ENCODE measurements around the gene NNT.

The NNT gene

DNA sequence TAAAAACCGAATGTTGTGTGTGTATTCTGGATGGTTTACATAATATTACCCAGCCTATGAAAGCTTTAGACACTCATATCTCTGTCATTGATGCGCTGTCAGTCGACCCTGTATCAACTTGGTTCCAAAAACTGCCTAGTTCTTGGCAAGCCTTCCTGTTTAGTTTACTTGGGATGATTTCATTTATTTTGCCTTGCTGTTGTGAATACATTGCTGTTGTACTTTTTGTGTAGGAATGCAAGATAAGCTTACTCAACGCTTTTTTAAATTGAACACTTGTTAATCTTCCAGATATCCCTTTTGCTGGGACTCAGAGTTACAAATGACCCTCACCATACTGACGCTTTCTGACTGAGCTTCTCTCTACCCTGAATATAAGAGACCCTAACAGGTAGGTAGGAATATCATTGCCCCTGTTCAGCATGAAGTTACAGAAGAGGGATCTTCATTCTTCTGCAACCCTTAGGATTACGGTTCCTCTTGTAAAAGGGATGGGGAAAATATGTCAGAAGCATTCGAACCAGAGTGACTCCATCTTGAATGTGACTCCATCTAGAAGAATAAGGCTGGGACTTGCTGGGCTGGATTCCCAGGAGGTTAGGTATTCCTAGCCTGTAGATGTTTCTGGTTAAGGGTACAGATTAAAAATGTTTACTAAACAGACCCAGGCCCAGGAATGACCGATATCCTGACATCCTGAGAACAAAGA lies 32.4 kb upstream of the NNT start:
- Histone ChIP-seq H3K79me2 (ENCODE audit: insufficient read depth, low read length) (no peaks in the 10 kb centered on the region), H2AFZ (ENCODE audit: low read depth, low read length, severe bottlenecking) (no peak overlapping the region), H3K27me3 (ENCODE audit: low read length) (no peaks in the 10 kb centered on the region), H3F3A (ENCODE audit: insufficient read depth) (0 out of 2 replicates have a peak, but pooled peaks cover 3% of the 10 kb centered on the region), H4K20me1 (ENCODE audit: low read depth, low read length) (no peaks in the 10 kb centered on the region), H3K27ac (ENCODE audit: low read depth, low read length) (no peak overlapping the region), H3K4me3 (ENCODE audit: insufficient read depth, low read length, poor library complexity, severe bottlenecking) (no peak overlapping the region), H3K4me2 (ENCODE audit: low read depth, low read length, poor library complexity, severe bottlenecking) (no peak overlapping the region), H3K9ac (ENCODE audit: low read length) (no peak overlapping the region), H3K9me3 (ENCODE audit: insufficient read depth, low read length) (no peaks in the 10 kb centered on the region), H3K9me2 (replicated peaks; ENCODE audit: insufficient read depth, low read length) (no peaks in the 10 kb centered on the region), H3K36me3 (ENCODE audit: low read length) (peaks cover 7% of the 10 kb centered on the region; the same call in 1 of the 2 replicates)
- TF ChIP-seq, protein P1, sequence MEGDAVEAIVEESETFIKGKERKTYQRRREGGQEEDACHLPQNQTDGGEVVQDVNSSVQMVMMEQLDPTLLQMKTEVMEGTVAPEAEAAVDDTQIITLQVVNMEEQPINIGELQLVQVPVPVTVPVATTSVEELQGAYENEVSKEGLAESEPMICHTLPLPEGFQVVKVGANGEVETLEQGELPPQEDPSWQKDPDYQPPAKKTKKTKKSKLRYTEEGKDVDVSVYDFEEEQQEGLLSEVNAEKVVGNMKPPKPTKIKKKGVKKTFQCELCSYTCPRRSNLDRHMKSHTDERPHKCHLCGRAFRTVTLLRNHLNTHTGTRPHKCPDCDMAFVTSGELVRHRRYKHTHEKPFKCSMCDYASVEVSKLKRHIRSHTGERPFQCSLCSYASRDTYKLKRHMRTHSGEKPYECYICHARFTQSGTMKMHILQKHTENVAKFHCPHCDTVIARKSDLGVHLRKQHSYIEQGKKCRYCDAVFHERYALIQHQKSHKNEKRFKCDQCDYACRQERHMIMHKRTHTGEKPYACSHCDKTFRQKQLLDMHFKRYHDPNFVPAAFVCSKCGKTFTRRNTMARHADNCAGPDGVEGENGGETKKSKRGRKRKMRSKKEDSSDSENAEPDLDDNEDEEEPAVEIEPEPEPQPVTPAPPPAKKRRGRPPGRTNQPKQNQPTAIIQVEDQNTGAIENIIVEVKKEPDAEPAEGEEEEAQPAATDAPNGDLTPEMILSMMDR (IDR thresholded peaks at IDR 0.05; ENCODE audit: insufficient read depth, low read length, poor library complexity, severe bottlenecking) = no peak
- TF ChIP-seq EZH2phosphoT487 (conservative IDR thresholded peaks at IDR 0.05; ENCODE audit: low read length) = no peak

DNA sequence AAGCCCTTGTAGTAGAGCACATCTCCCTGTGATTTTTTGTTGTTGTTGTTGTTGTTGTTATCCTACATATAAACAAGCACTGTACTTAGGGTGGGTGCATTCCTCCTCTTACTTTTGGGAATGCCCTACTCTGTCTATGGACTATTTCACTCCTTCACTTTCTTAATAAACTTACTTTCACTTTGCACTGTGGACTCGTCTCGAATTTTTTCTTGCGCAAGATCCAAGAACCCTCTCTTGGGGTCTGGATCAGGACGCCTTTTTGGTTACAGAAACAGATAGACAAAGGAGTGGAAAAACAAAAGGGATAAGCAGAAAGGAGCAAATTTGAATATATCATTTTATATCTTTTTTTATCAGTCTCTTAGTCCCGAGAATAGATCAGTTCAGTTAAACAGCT lies 31.7 kb upstream of the NNT start:
- H3K9me3 ChIP-seq (ENCODE audit: insufficient read depth, low read length) = no peaks in the 10 kb centered on the region
- no peaks in the 10 kb centered on the region for H3K79me2 ChIP-seq (ENCODE audit: insufficient read depth, low read length)
- no peaks in the 10 kb centered on the region for H3K9me2 ChIP-seq (replicated peaks; ENCODE audit: insufficient read depth, low read length)
- H3K4me3 ChIP-seq (ENCODE audit: insufficient read depth, low read length, poor library complexity, severe bottlenecking) = no peak overlapping the region
- no peak for TF ChIP-seq EZH2phosphoT487 (conservative IDR thresholded peaks at IDR 0.05; ENCODE audit: low read length)
- TF ChIP-seq, protein P1 (IDR thresholded peaks at IDR 0.05; ENCODE audit: insufficient read depth, low read length, poor library complexity, severe bottlenecking) = no peak
- H3K27me3 ChIP-seq (ENCODE audit: low read length) = no peaks in the 10 kb centered on the region
- H3K27ac ChIP-seq (ENCODE audit: low read depth, low read length) = no peak overlapping the region
- H4K20me1 ChIP-seq (ENCODE audit: low read depth, low read length) = no peaks in the 10 kb centered on the region
- H3K9ac ChIP-seq (ENCODE audit: low read length) = no peak overlapping the region
- H3K4me2 ChIP-seq (ENCODE audit: low read depth, low read length, poor library complexity, severe bottlenecking) = no peak overlapping the region
- H3K36me3 ChIP-seq (ENCODE audit: low read length) = peaks cover 14% of the 10 kb centered on the region; the same call in 1 of the 2 replicates
- 0 out of 2 replicates have a peak, but pooled peaks cover 3% of the 10 kb centered on the region for H3F3A ChIP-seq (ENCODE audit: insufficient read depth)
- no peak overlapping the region for H2AFZ ChIP-seq (ENCODE audit: low read depth, low read length, severe bottlenecking)

DNA sequence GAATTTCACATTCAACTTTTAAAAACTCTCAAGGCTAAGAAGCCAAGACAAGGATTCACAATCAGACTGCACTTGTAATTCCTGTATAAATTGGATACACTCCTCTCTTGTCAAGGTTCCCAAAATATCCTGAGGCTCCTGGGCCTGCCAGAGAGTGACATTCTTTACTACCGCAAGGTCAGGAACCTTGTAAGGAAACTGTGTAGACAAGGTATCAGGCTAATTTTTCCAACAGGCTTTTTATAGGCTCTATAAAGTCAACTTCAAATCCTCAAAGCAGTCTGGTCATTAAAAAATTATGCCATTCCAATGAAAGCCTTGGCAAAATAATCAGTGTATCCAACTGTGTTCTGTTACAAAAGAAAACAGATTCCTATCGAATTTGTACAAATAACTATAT lies 30.6 kb upstream of the NNT start:
- no peak overlapping the region for H3K4me2 ChIP-seq (ENCODE audit: low read depth, low read length, poor library complexity, severe bottlenecking)
- H3K4me3 ChIP-seq (ENCODE audit: insufficient read depth, low read length, poor library complexity, severe bottlenecking) = no peak overlapping the region
- H3K27me3 ChIP-seq (ENCODE audit: low read length) = no peaks in the 10 kb centered on the region
- H3F3A ChIP-seq (ENCODE audit: insufficient read depth) = 0 out of 2 replicates have a peak, but pooled peaks cover 3% of the 10 kb centered on the region
- no peak for TF ChIP-seq EZH2phosphoT487 (conservative IDR thresholded peaks at IDR 0.05; ENCODE audit: low read length)
- TF ChIP-seq, protein P1 (IDR thresholded peaks at IDR 0.05; ENCODE audit: insufficient read depth, low read length, poor library complexity, severe bottlenecking) = no peak
- no peak overlapping the region for H2AFZ ChIP-seq (ENCODE audit: low read depth, low read length, severe bottlenecking)
- no peaks in the 10 kb centered on the region for H3K9me3 ChIP-seq (ENCODE audit: insufficient read depth, low read length)
- H3K36me3 ChIP-seq (ENCODE audit: low read length) = peaks cover 14% of the 10 kb centered on the region; the same call in 1 of the 2 replicates
- no peaks in the 10 kb centered on the region for H4K20me1 ChIP-seq (ENCODE audit: low read depth, low read length)
- H3K79me2 ChIP-seq (ENCODE audit: insufficient read depth, low read length) = no peaks in the 10 kb centered on the region
- H3K9me2 ChIP-seq (replicated peaks; ENCODE audit: insufficient read depth, low read length) = no peaks in the 10 kb centered on the region
- H3K27ac ChIP-seq (ENCODE audit: low read depth, low read length) = no peak overlapping the region
- H3K9ac ChIP-seq (ENCODE audit: low read length) = no peak overlapping the region

Data from SU-DHL-6 (cell line).